ENCODE measurements around the gene ZBTB20. TPM values are rescaled to one million over a fixed set of nuclear protein-coding genes. Genes with fewer than 3 reads are reported as not detected.
"Not testable (repeated sequence)": the region's sequence is repeated elsewhere in the genome, so short reads cannot be mapped to it uniquely, and the experiment has no call there.

Gene ZBTB20
- total RNA-seq, 1 donor from 2014 or later, result 30.4 TPM

GRCh38 chr3:114690911-114691310 is 456.2 kb downstream of the ZBTB20 start:
- H3K27me3 Mint-ChIP-seq (ENCODE audit: low read depth), result no peaks in the 10 kb centered on the region
- no peaks in the 10 kb centered on the region for H3K36me3 Mint-ChIP-seq
- H3K9me3 Mint-ChIP-seq, result no peaks in the 10 kb centered on the region
- DNase-seq (ENCODE audit: low spot score in 2 of 2, unreplicated experiment in 2 of 2), result no peak
- H3K27ac Mint-ChIP-seq, result no peak overlapping the region
- no peak overlapping the region for H3K4me3 Mint-ChIP-seq
- H3K4me1 Mint-ChIP-seq, result peaks cover 15% of the 10 kb centered on the region
- no peak for TF ChIP-seq CTCF (IDR thresholded peaks at IDR 0.05; ENCODE audit: unreplicated experiment)

GRCh38 chr3:114687151-114687550 is 459.9 kb downstream of the ZBTB20 start:
- peaks cover 13% of the 10 kb centered on the region for H3K4me1 Mint-ChIP-seq
- no peak overlapping the region for H3K4me3 Mint-ChIP-seq
- H3K9me3 Mint-ChIP-seq, result no peaks in the 10 kb centered on the region
- no peak for TF ChIP-seq CTCF (IDR thresholded peaks at IDR 0.05; ENCODE audit: unreplicated experiment)
- peak overlapping the region; percentile 52 for H3K27ac Mint-ChIP-seq
- no peaks in the 10 kb centered on the region for H3K36me3 Mint-ChIP-seq
- no peak for DNase-seq (ENCODE audit: low spot score in 2 of 2, unreplicated experiment in 2 of 2)
- no peaks in the 10 kb centered on the region for H3K27me3 Mint-ChIP-seq (ENCODE audit: low read depth)

GRCh38 chr3:114686621-114687020 is 460.5 kb downstream of the ZBTB20 start:
- no peaks in the 10 kb centered on the region for H3K9me3 Mint-ChIP-seq
- no peaks in the 10 kb centered on the region for H3K27me3 Mint-ChIP-seq (ENCODE audit: low read depth)
- H3K36me3 Mint-ChIP-seq, result no peaks in the 10 kb centered on the region
- DNase-seq (ENCODE audit: low spot score in 2 of 2, unreplicated experiment in 2 of 2), result no peak
- H3K27ac Mint-ChIP-seq, result peak overlapping the region; percentile 52
- TF ChIP-seq CTCF (IDR thresholded peaks at IDR 0.05; ENCODE audit: unreplicated experiment), result no peak
- H3K4me3 Mint-ChIP-seq, result no peak overlapping the region
- peaks cover 9% of the 10 kb centered on the region for H3K4me1 Mint-ChIP-seq

- Mint-ChIP-seq H3K27me3 (ENCODE audit: low read depth) (no peaks in the 10 kb centered on the region), H3K36me3 (no peaks in the 10 kb centered on the region), H3K4me3 (no peak overlapping the region), H3K27ac (no peak overlapping the region), H3K9me3 (no peaks in the 10 kb centered on the region), H3K4me1 (peaks cover 9% of the 10 kb centered on the region)
- no peak for TF ChIP-seq CTCF (IDR thresholded peaks at IDR 0.05; ENCODE audit: unreplicated experiment)
- DNase-seq (ENCODE audit: low spot score in 2 of 2, unreplicated experiment in 2 of 2), result no peak
Observed at GRCh38 chr3:114685161-114685560, 461.9 kb downstream of the ZBTB20 start.

GRCh38 chr3:114680299-114680698 is 466.8 kb downstream of the ZBTB20 start:
- no peak for DNase-seq (ENCODE audit: low spot score in 2 of 2, unreplicated experiment in 2 of 2)
- Mint-ChIP-seq H3K27me3 (ENCODE audit: low read depth) (no peaks in the 10 kb centered on the region), H3K4me3 (no peak overlapping the region), H3K4me1 (no peaks in the 10 kb centered on the region), H3K27ac (no peak overlapping the region), H3K9me3 (peaks cover 6% of the 10 kb centered on the region), H3K36me3 (peaks cover 2% of the 10 kb centered on the region)
- no peak for TF ChIP-seq CTCF (IDR thresholded peaks at IDR 0.05; ENCODE audit: unreplicated experiment)

- not testable (repeated sequence) for H3K9me3 Mint-ChIP-seq; H3K4me3 Mint-ChIP-seq; H3K27me3 Mint-ChIP-seq (ENCODE audit: low read depth); DNase-seq (ENCODE audit: low spot score in 2 of 2, unreplicated experiment in 2 of 2); H3K27ac Mint-ChIP-seq; H3K36me3 Mint-ChIP-seq; H3K4me1 Mint-ChIP-seq
Observed at GRCh38 chr3:114679773-114680172, 467.3 kb downstream of the ZBTB20 start.

Data from mesothelial cell of epicardium (in vitro differentiated cells).